Measurements from ENCODE around the gene ALX4.

GRCh38 chr11:44309478-44310205 is at the start of gene ALX4:
- TF ChIP-seq CTCF (IDR thresholded peaks at IDR 0.05) = no peak
- no peak for TF ChIP-seq POLR2A (IDR thresholded peaks at IDR 0.05)

Data from uterus (tissue), 2 donors.